NCI-H226 (cell line): ENCODE results near the gene XYLT1.

Experiments used
- DNase-seq: peaks from one replicate; pipeline ENCODE4 v3.0.0-alpha.2; 2015

Gene XYLT1

GRCh38 chr16:17302214-17302613, 168.5 kb downstream of the XYLT1 start:
- no peak for DNase-seq

GRCh38 chr16:17301593-17302135, 169.1 kb downstream of the XYLT1 start:
- DNase-seq: no peak

- no peak for DNase-seq
Observed at GRCh38 chr16:17301184-17301583, 169.6 kb downstream of the XYLT1 start.

- DNase-seq: no peak
Observed at GRCh38 chr16:17299790-17300189, 171.0 kb downstream of the XYLT1 start.

- no peak for DNase-seq
Observed at GRCh38 chr16:17298238-17298637, 172.5 kb downstream of the XYLT1 start.

GRCh38 chr16:17296431-17296830, 174.3 kb downstream of the XYLT1 start:
- DNase-seq: no peak

GRCh38 chr16:17295948-17296347, 174.8 kb downstream of the XYLT1 start:
- DNase-seq: no peak

- no peak for DNase-seq
Observed at GRCh38 chr16:17294856-17295255, 175.9 kb downstream of the XYLT1 start.

- DNase-seq: no peak
Observed at GRCh38 chr16:17293813-17294558, 176.8 kb downstream of the XYLT1 start.

GRCh38 chr16:17291289-17291688, 179.5 kb downstream of the XYLT1 start:
- no peak for DNase-seq

GRCh38 chr16:17289674-17290635, 180.8 kb downstream of the XYLT1 start:
- DNase-seq: no peak

GRCh38 chr16:17289050-17289449, 181.7 kb downstream of the XYLT1 start:
- no peak for DNase-seq

- DNase-seq: no peak
Observed at GRCh38 chr16:17287166-17287800, 183.5 kb downstream of the XYLT1 start.

GRCh38 chr16:17286443-17286842, 184.3 kb downstream of the XYLT1 start:
- no peak for DNase-seq

GRCh38 chr16:17283016-17283415, 187.7 kb downstream of the XYLT1 start:
- DNase-seq: no peak

GRCh38 chr16:17282247-17282646, 188.5 kb downstream of the XYLT1 start:
- DNase-seq: no peak

GRCh38 chr16:17281052-17281451, 189.7 kb downstream of the XYLT1 start:
- DNase-seq: no peak

- no peak for DNase-seq
Observed at GRCh38 chr16:17278988-17279387, 191.8 kb downstream of the XYLT1 start.

GRCh38 chr16:17277981-17278381, 192.8 kb downstream of the XYLT1 start:
- no peak for DNase-seq

- no peak for DNase-seq
Observed at GRCh38 chr16:17276610-17277009, 194.2 kb downstream of the XYLT1 start.

- no peak for DNase-seq
Observed at GRCh38 chr16:17276010-17276530, 194.7 kb downstream of the XYLT1 start.

GRCh38 chr16:17275076-17276009, 195.4 kb downstream of the XYLT1 start:
- no peak for DNase-seq
